ENCODE measurements around the gene CBFA2T2.
"Not testable (repeated sequence)": the region's sequence is repeated elsewhere in the genome, so short reads cannot be mapped to it uniquely, and the experiment has no call there.

Gene CBFA2T2

GRCh38 chr20:33685328-33686099 is 195.6 kb downstream of the CBFA2T2 start:
- peak; percentile 30 to 45 for DNase-seq

DNA sequence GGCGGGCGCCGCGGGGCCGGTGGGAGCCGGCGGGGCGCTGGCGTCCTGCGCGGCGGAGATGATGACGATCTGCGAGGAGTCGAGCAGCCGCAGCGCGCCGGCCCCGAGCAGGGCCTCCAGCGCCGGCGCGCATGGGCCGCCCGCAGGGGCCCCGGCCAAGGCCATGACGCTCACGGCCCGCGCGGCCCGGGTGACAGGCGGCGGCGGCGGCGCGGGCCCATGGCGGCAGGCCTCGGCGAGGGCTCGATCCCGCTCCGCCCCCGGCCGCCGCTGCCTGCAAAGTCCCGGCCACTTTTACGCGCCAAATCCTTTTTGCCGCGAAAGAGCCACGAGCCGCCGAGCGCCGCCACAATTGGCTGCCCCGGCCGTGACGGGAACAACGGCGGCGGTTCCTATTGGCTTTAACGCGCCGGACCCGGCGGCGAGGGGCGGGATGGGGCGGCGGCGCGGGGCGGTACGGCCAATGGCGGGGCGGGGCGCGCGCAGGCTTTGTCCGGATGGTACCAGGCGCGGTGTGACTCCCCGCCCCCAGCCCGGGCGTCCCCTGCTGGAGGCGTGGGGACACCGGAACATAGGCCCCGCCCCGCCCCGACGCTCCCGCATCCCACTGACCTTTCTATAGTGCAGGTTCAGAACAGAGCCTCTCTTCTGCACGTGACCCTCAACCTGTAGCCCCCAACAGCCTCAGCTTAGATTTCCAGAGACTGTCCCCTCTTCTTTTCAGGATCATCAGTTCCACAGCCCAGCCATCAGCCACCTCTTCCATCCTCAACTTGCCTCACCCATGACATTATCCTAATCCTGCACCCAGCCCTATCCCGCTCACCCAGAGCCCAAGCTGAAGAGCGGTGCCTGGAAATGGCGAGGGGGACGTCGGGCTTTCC is 196.4 kb downstream of the CBFA2T2 start, which contains the start of gene E2F1:
Gene E2F1 (minus strand): TSS at position 286 of the 884 bp plus-strand sequence. CDS start 121 bp downstream, at position 165.
- DNase-seq, result peak; percentile 93 to 96

DNA sequence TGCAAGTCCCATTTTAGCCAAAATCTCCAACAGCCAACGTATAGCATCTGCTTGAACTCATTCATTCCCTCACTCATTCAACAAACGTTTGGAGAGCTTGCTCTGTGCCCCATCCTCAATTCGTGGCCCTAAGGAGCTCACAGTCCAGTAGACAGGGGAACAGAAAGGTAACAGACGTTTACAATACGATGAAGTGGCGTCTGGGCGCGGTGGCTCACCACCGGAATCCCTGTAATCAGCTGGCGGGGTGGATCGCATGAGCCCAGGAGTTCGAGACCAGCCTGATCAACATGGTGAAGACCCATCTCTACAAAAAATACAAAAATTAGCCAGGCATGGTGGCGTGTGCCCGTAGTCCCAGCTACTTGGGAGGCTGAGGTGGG is 197.1 kb downstream of the CBFA2T2 start:
- no peak for DNase-seq

GRCh38 chr20:33687370-33687915 is 197.5 kb downstream of the CBFA2T2 start:
- DNase-seq, result no peak

DNA sequence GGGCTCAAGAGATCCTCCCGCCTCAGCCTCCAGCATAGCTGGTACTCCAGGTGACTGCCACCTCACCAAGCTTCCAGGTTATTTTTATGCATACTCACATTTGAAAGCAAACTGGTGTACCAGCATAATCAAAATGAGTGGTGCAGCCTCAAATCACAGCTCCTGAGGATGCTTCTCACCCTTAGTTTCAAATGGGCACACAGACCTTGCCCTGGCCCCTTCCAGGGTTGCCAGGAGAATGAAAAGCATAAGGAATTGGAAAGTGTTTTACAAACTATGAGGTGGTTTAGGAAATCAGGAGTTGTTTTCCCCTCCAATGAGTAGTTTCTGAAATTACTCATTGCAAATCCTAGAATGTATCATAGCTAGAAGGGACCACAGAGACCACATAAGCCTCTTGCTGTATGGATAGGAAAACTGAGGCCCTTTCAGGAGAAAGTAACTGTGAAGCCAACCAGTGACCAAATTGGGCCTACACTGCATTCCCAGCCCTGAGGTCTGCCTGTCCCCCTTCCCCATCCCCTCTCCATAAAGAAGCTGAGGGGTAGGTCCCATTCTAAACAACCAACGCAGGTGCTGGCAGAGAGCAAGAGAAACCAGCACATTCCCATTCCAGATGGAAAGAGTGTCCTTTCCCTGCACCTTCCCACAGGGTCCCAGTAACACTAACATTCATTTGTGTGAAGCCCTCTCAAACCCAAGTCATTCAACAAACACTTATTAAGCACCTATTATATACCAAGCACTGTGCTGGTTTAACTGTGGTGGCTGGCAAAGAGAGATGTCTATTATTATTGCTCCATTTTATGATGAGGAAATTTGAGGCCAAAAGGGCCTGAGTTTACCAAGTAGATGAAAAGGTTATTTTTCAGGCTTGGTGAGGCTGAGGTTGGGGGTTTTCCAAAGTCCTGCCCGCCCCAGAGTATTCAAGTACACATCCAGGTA is 198.4 kb downstream of the CBFA2T2 start:
- no peak for DNase-seq

- no peak for DNase-seq
Observed at GRCh38 chr20:33688938-33689424, 199.1 kb downstream of the CBFA2T2 start.

GRCh38 chr20:33689493-33689892 is 199.6 kb downstream of the CBFA2T2 start:
- DNase-seq, result no peak

DNA sequence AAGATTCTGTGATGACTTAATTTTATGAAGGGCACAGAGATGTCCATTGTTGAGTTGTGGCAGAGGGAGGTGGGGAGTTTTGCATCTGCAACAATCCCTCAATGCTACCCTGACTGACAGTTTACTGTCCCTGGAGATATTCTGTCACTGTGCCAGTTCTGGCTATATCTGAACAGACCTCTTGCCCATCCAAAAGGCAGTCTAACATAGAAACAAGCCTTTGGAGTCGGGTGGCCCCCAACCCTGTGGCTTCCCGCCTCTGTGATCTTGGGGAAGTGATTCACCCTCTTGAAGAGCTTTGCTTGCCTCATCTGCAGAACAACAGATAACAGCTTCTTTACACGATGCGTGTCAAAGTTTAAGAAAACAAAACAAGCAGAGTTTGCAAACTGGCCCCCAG is 200.1 kb downstream of the CBFA2T2 start:
- DNase-seq, result peak; percentile 38 to 62

GRCh38 chr20:33693289-33693688 is 203.4 kb downstream of the CBFA2T2 start:
- DNase-seq, result no peak

DNA sequence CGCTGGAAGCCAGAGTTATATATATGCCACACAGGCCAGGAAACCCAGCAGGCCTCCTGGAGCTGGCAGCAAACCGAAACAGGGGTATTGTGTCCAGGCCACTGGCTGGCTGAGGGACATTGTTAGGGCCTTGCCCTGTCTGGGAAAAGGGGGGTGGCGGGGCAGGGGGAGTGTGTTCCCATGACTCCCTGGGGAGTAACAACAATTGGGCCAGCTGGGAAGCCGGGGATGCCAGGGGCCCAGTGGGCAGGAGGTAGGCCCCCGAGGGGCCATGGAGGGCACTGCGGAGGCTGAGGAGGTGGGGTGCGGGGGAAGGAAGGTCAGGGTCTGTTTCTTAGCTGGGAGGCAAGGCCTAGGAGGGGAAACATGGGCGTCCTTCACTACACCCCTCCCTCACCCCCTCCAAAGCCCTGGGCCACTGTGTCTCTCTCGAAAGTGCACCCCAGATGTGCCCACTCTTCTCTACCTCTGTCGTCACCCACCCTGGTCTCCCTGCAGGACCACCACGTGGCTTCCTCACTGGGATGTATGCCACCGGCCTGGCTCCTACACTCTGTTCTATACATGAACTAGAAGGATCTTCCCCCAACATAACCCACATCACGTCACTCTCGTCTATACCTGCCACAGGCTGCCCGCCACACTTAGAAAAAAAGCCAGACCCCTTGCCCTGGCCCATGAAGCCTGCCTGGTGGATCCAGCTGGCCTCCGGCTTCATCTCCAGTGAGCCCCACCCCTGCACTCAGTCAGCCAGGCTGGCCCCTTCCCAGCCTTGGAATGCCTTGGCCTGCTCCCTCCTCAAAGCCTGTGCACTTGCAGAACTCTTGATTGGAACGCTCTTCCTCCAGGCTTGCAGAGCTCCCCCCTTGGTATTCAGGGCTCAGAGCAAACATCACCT is 204.1 kb downstream of the CBFA2T2 start:
- no peak for DNase-seq

GRCh38 chr20:33694639-33695012 is 204.7 kb downstream of the CBFA2T2 start:
- DNase-seq, result no peak

DNA sequence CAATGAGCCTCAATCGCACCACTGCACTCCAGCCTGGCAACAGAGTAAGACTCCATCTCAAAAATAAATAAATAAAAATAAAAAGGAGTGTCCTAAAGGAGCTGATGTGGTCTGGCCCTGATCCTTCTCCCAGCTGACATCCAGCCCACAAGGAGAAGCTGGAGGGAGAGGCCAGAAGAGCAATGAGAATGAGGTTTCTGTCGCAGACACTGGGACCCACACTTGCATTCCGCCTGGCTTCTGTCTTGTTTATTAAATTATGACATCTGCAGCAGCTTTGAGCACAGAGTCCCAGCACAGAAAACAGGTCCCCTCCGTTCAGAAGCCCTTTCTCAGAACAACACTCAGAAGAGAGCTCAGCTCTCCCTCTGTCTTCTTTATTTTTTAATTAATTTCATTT is 206.6 kb downstream of the CBFA2T2 start:
- no peak for DNase-seq

DNA sequence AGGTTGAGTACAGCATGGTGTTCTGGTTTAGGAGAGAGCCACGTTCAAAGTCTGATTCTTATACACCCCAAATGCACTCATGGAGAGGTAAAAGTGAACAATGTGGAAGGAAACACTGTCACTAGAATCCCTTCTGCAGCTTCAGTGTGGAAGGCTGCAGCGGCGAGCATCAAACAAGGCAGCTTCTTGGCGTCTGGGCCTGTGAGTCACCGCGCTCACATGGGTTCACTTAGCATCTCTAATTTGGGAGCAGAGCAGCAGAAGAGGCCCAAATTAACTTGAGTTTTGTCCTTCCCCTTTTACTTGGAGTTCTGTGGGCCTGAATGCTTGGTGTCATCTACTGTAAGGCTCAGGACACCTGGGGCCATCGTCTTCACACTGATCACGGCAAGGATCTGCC is 207.2 kb downstream of the CBFA2T2 start:
- DNase-seq, result no peak

DNA sequence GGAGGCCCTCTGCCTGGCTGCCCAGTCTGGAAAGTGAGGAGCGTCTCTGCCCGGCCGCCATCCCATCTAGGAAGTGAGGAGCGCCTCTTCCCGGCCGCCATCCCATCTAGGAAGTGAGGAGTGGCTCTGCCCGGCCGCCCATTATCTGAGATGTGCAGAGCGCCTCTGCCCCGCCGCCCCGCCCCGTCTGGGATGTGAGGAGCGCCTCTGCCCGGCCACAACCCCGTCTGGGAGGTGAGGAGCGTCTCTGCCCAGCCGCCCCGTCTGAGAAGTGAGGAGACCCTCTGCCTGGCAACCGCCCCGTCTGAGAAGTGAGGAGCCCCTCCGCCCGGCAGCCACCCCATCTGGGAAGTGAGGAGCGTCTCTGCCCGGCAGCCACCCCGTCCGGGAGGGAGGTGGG is 209.1 kb downstream of the CBFA2T2 start:
- DNase-seq, result not testable (repeated sequence)

Measured in CD4-positive, alpha-beta T cell treated with Interferon alpha-2 for 1 hour (primary cell).